Nephron progenitor cell (in vitro differentiated cells): ENCODE results near the gene ZNF830.

Experiments
- DNase-seq: peaks from one replicate; pipeline ENCODE4 v3.0.0; 2021
- H3K27ac Mint-ChIP-seq: 2 replicates; pipeline ENCODE4 v1.8.0; 2021; ENCODE audit warnings: mild to moderate bottlenecking, moderate library complexity, mixed read lengths
- H3K27me3 Mint-ChIP-seq: 2 replicates; pipeline ENCODE4 v1.8.0; 2021; ENCODE audit warnings: mild to moderate bottlenecking, low read depth, mixed read lengths; ENCODE audit not compliant: poor library complexity
- H3K36me3 Mint-ChIP-seq: 2 replicates; pipeline ENCODE4 v1.8.0; 2021; ENCODE audit warnings: low read depth, mixed read lengths
- H3K4me1 Mint-ChIP-seq: 2 replicates; pipeline ENCODE4 v1.8.0; 2021; ENCODE audit warnings: mixed read lengths
- H3K4me3 Mint-ChIP-seq: 2 replicates; pipeline ENCODE4 v1.8.0; 2021; ENCODE audit warnings: mild to moderate bottlenecking, moderate library complexity, mixed read lengths
- H3K9me3 Mint-ChIP-seq: 2 replicates; pipeline ENCODE4 v1.8.0; 2021; ENCODE audit warnings: mild to moderate bottlenecking, moderate library complexity, mixed read lengths
- CTCF ChIP-seq: fragments of 200-600 bp; sonication (generic); IDR thresholded peaks from 2 replicates; pipeline ENCODE4 v1.5.0; 2021; ENCODE audit warnings: antibody characterized with exemption

Gene ZNF830

GRCh38 chr17:34987232-34987631 lies 25.9 kb downstream of the ZNF830 start:
- H3K4me1 Mint-ChIP-seq, result peaks cover 33% of the 10 kb centered on the region
- no peak overlapping the region for H3K4me3 Mint-ChIP-seq
- H3K36me3 Mint-ChIP-seq, result peaks cover 90% of the 10 kb centered on the region
- H3K9me3 Mint-ChIP-seq, result no peaks in the 10 kb centered on the region
- no peak for DNase-seq
- no peaks in the 10 kb centered on the region for H3K27me3 Mint-ChIP-seq
- H3K27ac Mint-ChIP-seq, result no peak overlapping the region
- TF ChIP-seq CTCF, result no peak

GRCh38 chr17:34988644-34989043 lies 27.3 kb downstream of the ZNF830 start:
- peaks cover 19% of the 10 kb centered on the region for H3K4me1 Mint-ChIP-seq
- H3K36me3 Mint-ChIP-seq, result peaks cover 92% of the 10 kb centered on the region
- H3K4me3 Mint-ChIP-seq, result no peak overlapping the region
- no peaks in the 10 kb centered on the region for H3K27me3 Mint-ChIP-seq
- no peak for TF ChIP-seq CTCF
- no peaks in the 10 kb centered on the region for H3K9me3 Mint-ChIP-seq
- H3K27ac Mint-ChIP-seq, result no peak overlapping the region
- DNase-seq, result no peak

GRCh38 chr17:34989473-34989872 lies 28.1 kb downstream of the ZNF830 start:
- peaks cover 90% of the 10 kb centered on the region for H3K36me3 Mint-ChIP-seq
- no peak for TF ChIP-seq CTCF
- H3K4me1 Mint-ChIP-seq, result peaks cover 11% of the 10 kb centered on the region
- no peak overlapping the region for H3K4me3 Mint-ChIP-seq
- no peak for DNase-seq
- no peaks in the 10 kb centered on the region for H3K9me3 Mint-ChIP-seq
- no peak overlapping the region for H3K27ac Mint-ChIP-seq
- H3K27me3 Mint-ChIP-seq, result no peaks in the 10 kb centered on the region

- no peak for DNase-seq
Observed at GRCh38 chr17:34990921-34991365, 29.6 kb downstream of the ZNF830 start.

GRCh38 chr17:34991606-34992005 lies 30.3 kb downstream of the ZNF830 start:
- Mint-ChIP-seq H3K36me3 (peaks cover 90% of the 10 kb centered on the region), H3K27ac (no peak overlapping the region), H3K4me3 (no peak overlapping the region), H3K4me1 (no peaks in the 10 kb centered on the region), H3K9me3 (no peaks in the 10 kb centered on the region), H3K27me3 (no peaks in the 10 kb centered on the region)
- no peak for TF ChIP-seq CTCF
- no peak for DNase-seq

More at GRCh38 chr17:34990921-34991365, 29.6 kb downstream of the ZNF830 start:
- Mint-ChIP-seq H3K36me3 (peaks cover 90% of the 10 kb centered on the region), H3K4me3 (no peak overlapping the region), H3K4me1 (no peaks in the 10 kb centered on the region), H3K27me3 (no peaks in the 10 kb centered on the region), H3K27ac (no peak overlapping the region), H3K9me3 (no peaks in the 10 kb centered on the region)
- TF ChIP-seq CTCF, result no peak

- no peak for DNase-seq
- TF ChIP-seq CTCF, result no peak
- H3K4me3 Mint-ChIP-seq, result no peak overlapping the region
- H3K27ac Mint-ChIP-seq, result no peak overlapping the region
- H3K9me3 Mint-ChIP-seq, result no peaks in the 10 kb centered on the region
- H3K4me1 Mint-ChIP-seq, result no peaks in the 10 kb centered on the region
- H3K27me3 Mint-ChIP-seq, result no peaks in the 10 kb centered on the region
- peaks cover 89% of the 10 kb centered on the region for H3K36me3 Mint-ChIP-seq
Observed at GRCh38 chr17:34993031-34993430, 31.7 kb downstream of the ZNF830 start.
